ENCODE results near the gene EMC9. TPM values are rescaled to one million over a fixed set of nuclear protein-coding genes. Genes with fewer than 3 reads are reported as not detected.

The EMC9 gene
- 10 to 100 TPM; 18.0 to 67.5 (median 36.1) TPM for total RNA-seq
- 10 to 100 TPM; 17.2 to 35.5 (median 30.9) TPM for polyA plus RNA-seq
- long read RNA-seq, donor 1, transcript EMC9-202 (5 exons, 953 nt): major isoform, 12 of 19 reads
- long read RNA-seq, donor 1, partial matches to known transcripts: 0 of 19 reads
- long read RNA-seq, donor 1, other reads (novel, unspliced or antisense): 2 of 19 reads
- long read RNA-seq, donor 2, transcript EMC9-202 (5 exons, 953 nt): major isoform, 20 of 27 reads
- long read RNA-seq, donor 2, partial matches to known transcripts: 2 of 27 reads
- long read RNA-seq, donor 2, other reads (novel, unspliced or antisense): 1 of 27 reads

- peak within 1 kb of the TSS; percentile 78 for H3K4me3 ChIP-seq
- intact Hi-C loops (cut with DNase I): no loop called here
- TF ChIP-seq CTCF (IDR thresholded peaks at IDR 0.05): peak; percentile 55
- H3K4me1 ChIP-seq: peaks cover 66% of the 10 kb centered on the region
- H3K36me3 ChIP-seq (ENCODE audit: insufficient read depth in 1 of 2, low read depth in 1 of 2): peaks cover 0 to 40% of the 10 kb centered on the region in 2 donors
- ATAC-seq (peak; percentile 91 to 93 (median 92)), DNase-seq (peak; percentile 100)
- WGBS, 3 donors: 0% methylated on average over 58 to 65 of the region's 65 CpGs
- no peaks in the 10 kb centered on the region for H3K9me3 ChIP-seq
- no peaks in the 10 kb centered on the region for H3K27me3 ChIP-seq (ENCODE audit: insufficient read depth in 3 of 3, low read length in 2 of 3)
- peak within 1 kb of the TSS; percentile 88 for H3K27ac ChIP-seq
Observed at GRCh38 chr14:24141097-24141880, at the start of gene EMC9. Gene EMC9, minus strand, starts transcription at chr14:24141591. Its CDS starts 287 bp downstream, at chr14:24141304.

GRCh38 chr14:24190416-24190815 is 49.0 kb upstream of the EMC9 start:
- TF ChIP-seq CTCF (IDR thresholded peaks at IDR 0.05): no peak
- ATAC-seq (no peak), DNase-seq (no peak)
- intact Hi-C loops (cut with DNase I): no loop called here
- H3K36me3 ChIP-seq (ENCODE audit: insufficient read depth in 1 of 2, low read depth in 1 of 2): peaks cover 3 to 53% of the 10 kb centered on the region in 2 donors
- no peak overlapping the region for H3K27ac ChIP-seq
- H3K4me1 ChIP-seq: peaks cover 29% of the 10 kb centered on the region
- WGBS, 3 donors: 81 to 82% (median 82%) methylated on average over 9 to 10 of the region's 10 CpGs
- no peak overlapping the region for H3K4me3 ChIP-seq
- no peaks in the 10 kb centered on the region for H3K9me3 ChIP-seq
- no peaks in the 10 kb centered on the region for H3K27me3 ChIP-seq (ENCODE audit: insufficient read depth in 3 of 3, low read length in 2 of 3)

GRCh38 chr14:24189460-24189859 is 48.1 kb upstream of the EMC9 start:
- no peak for TF ChIP-seq CTCF (IDR thresholded peaks at IDR 0.05)
- ATAC-seq: no peak
- Histone ChIP-seq H3K9me3 (no peaks in the 10 kb centered on the region), H3K36me3 (ENCODE audit: insufficient read depth in 1 of 2, low read depth in 1 of 2) (peaks cover 6 to 63% of the 10 kb centered on the region in 2 donors), H3K4me1 (peaks cover 25% of the 10 kb centered on the region), H3K27ac (no peak overlapping the region), H3K27me3 (ENCODE audit: insufficient read depth in 3 of 3, low read length in 2 of 3) (no peaks in the 10 kb centered on the region), H3K4me3 (peak overlapping the region; percentile 90)
- DNase-seq: no peak
- 83 to 95% (median 91%) methylated on average over 9 of the region's 9 CpGs for WGBS, 3 donors
- intact Hi-C loops (cut with DNase I): loop anchor here in 1 of 2 donors (2.0 kb wide), 1 partner anchor 25 kb away; no protein-coding TSS in a partner anchor

GRCh38 chr14:24189059-24189375 is 47.6 kb upstream of the EMC9 start:
- no peaks in the 10 kb centered on the region for H3K27me3 ChIP-seq (ENCODE audit: insufficient read depth in 3 of 3, low read length in 2 of 3)
- H3K4me3 ChIP-seq: peak overlapping the region; percentile 90
- H3K27ac ChIP-seq: peak overlapping the region; percentile 94
- WGBS, 3 donors: 0 to 2% (median 1%) methylated on average over 3 of the region's 3 CpGs
- peaks cover 21% of the 10 kb centered on the region for H3K4me1 ChIP-seq
- DNase-seq: no peak
- peaks cover 6 to 67% of the 10 kb centered on the region in 2 donors for H3K36me3 ChIP-seq (ENCODE audit: insufficient read depth in 1 of 2, low read depth in 1 of 2)
- TF ChIP-seq CTCF (IDR thresholded peaks at IDR 0.05): no peak
- ATAC-seq: no peak
- intact Hi-C loops (cut with DNase I): loop anchor here in 1 of 2 donors (2.0 kb wide), 1 partner anchor 26 kb away; no protein-coding TSS in a partner anchor
- H3K9me3 ChIP-seq: no peaks in the 10 kb centered on the region

Measured in psoas muscle (tissue), 8 donors.